H1 (cell line): ENCODE results near the gene CABCOCO1. TPM values are rescaled to one million over a fixed set of nuclear protein-coding genes. Genes with fewer than 3 reads are reported as not detected.

Source experiments
- CTCF ChIA-PET: fragments of 300-600 bp; sonication (Branson Sonifier 250); formaldehyde crosslinking; loops from one replicate; lab custom pipeline; 2021; ENCODE audit not compliant: partially characterized antibody; lab: Charles Lee
- POLR2A ChIA-PET: fragments of 300-600 bp; sonication (Branson Sonifier 250); formaldehyde crosslinking; loops from one replicate; lab custom pipeline; 2021; ENCODE audit warnings: inconsistent platforms; ENCODE audit not compliant: partially characterized antibody; lab: Charles Lee
- DNase-seq, 2 experiments: peaks; one replicate each; pipeline versions ENCODE4 v3.0.0 to v3.0.0-alpha.2; 2010 to 2022; ENCODE audit warnings: low spot score in 2 of 2, low read depth in 1 of 2, mixed read lengths in 1 of 2
- FAIRE-seq: peaks from 2 replicates; lab custom pipeline; 2011; peaks lifted over from hg19 to GRCh38; lab: Jason Lieb, UNC
- H2AFZ ChIP-seq: 2 replicates; pipeline ENCODE4 v1.8.1; 2012; ENCODE audit warnings: low read length, inconsistent platforms
- H2AK5ac ChIP-seq: 2 replicates; pipeline ENCODE4 v1.6.1; 2013; ENCODE audit warnings: low read depth, low read length
- H2BK120ac ChIP-seq: replicated peaks from 2 replicates; pipeline ENCODE3; 2013; ENCODE audit warnings: low read depth, low read length, inconsistent platforms
- H2BK12ac ChIP-seq: 2 replicates; pipeline ENCODE4 v1.6.1; 2013; ENCODE audit warnings: low read depth, low read length
- H2BK15ac ChIP-seq: 2 replicates; pipeline ENCODE4 v1.6.1; 2013; ENCODE audit warnings: low read length
- H2BK20ac ChIP-seq: 2 replicates; pipeline ENCODE4 v1.6.1; 2013; ENCODE audit warnings: low read length
- H2BK5ac ChIP-seq: 2 replicates; pipeline ENCODE4 v1.6.1; 2013; ENCODE audit warnings: low read depth, low read length
- H3K14ac ChIP-seq: 2 replicates; pipeline ENCODE4 v1.6.1; 2013; ENCODE audit warnings: inconsistent platforms; ENCODE audit not compliant: insufficient read length
- H3K18ac ChIP-seq: 2 replicates; pipeline ENCODE4 v1.6.1; 2013; ENCODE audit warnings: low read length; ENCODE audit errors: extremely low read depth
- H3K23ac ChIP-seq: 2 replicates; pipeline ENCODE4 v1.6.1; 2013; ENCODE audit warnings: inconsistent platforms; ENCODE audit not compliant: insufficient read length
- H3K23me2 ChIP-seq: 2 replicates; pipeline ENCODE4 v1.6.1; 2013; ENCODE audit warnings: low read depth, low read length
- H3K27ac ChIP-seq: 2 replicates; pipeline ENCODE4 v1.6.1; 2011; ENCODE audit warnings: low read depth, low read length, inconsistent platforms
- H3K27me3 ChIP-seq, 4 experiments: replicated peaks in 1 of 4; 1 replicate in 1 of 4; 2 replicates in 3 of 4; pipeline versions ENCODE4 v1.6.1 to v1.8.1; 2011 to 2013; ENCODE audit warnings: low read length in 3 of 4, mild to moderate bottlenecking in 3 of 4, inconsistent platforms in 2 of 4, mixed read lengths in 2 of 4, moderate library complexity in 1 of 4; ENCODE audit not compliant: control insufficient read depth in 3 of 4, insufficient read depth in 3 of 4; ENCODE audit errors: extremely low read depth in 1 of 4
- H3K36me3 ChIP-seq, 4 experiments: 2 replicates each; pipeline versions ENCODE4 v1.6.1 to v1.8.1; 2011 to 2013; ENCODE audit warnings: mild to moderate bottlenecking in 4 of 4, low read length in 3 of 4, moderate library complexity in 2 of 4, control low read depth in 1 of 4, inconsistent platforms in 1 of 4; ENCODE audit not compliant: insufficient read depth in 4 of 4, control insufficient read depth in 2 of 4
- H3K4ac ChIP-seq: replicated peaks from 2 replicates; pipeline ENCODE3; 2013; ENCODE audit warnings: low read length, low read depth, mixed read lengths, inconsistent platforms; ENCODE audit not compliant: insufficient read length
- H3K4me1 ChIP-seq, 4 experiments: replicated peaks in 1 of 4; 1 replicate in 1 of 4; 2 replicates in 3 of 4; pipeline versions ENCODE4 v1.6.1 to v1.8.1; 2011 to 2013; ENCODE audit warnings: low read length in 3 of 4, inconsistent platforms in 2 of 4, mixed read lengths in 1 of 4; ENCODE audit not compliant: insufficient read depth in 4 of 4, control insufficient read depth in 3 of 4
- H3K4me2 ChIP-seq, 2 experiments: 2 replicates each; pipeline versions ENCODE4 v1.6.1 to v1.8.1; 2011 to 2013; ENCODE audit warnings: low read depth in 2 of 2, low read length in 2 of 2, control low read depth in 1 of 2, inconsistent platforms in 1 of 2, mild to moderate bottlenecking in 1 of 2; ENCODE audit not compliant: insufficient read depth in 1 of 2
- H3K4me3 ChIP-seq, 4 experiments: fragments of 200-600, 300-600 bp in 1 of 4; sonication (generic), shearing (Covaris generic), sonication (Bioruptor Twin) in 1 of 4; 2 replicates each; pipeline versions ENCODE4 v1.5.1 to v1.8.1; 2011 to 2016; ENCODE audit warnings: low read length in 4 of 4, low read depth in 3 of 4, control low read depth in 2 of 4, inconsistent platforms in 2 of 4, mild to moderate bottlenecking in 2 of 4, mixed read lengths in 1 of 4, moderate library complexity in 1 of 4; ENCODE audit not compliant: insufficient read depth in 2 of 4; ENCODE audit errors: extremely low read depth in 1 of 4
- H3K56ac ChIP-seq: replicated peaks from 2 replicates; pipeline ENCODE3; 2013; ENCODE audit warnings: low read depth, mild to moderate bottlenecking, mixed read lengths, low read length, inconsistent platforms; ENCODE audit not compliant: insufficient read length
- H3K79me1 ChIP-seq: 2 replicates; pipeline ENCODE4 v1.6.1; 2013; ENCODE audit warnings: low read depth, low read length, control low read depth
- H3K79me2 ChIP-seq, 2 experiments: 2 replicates each; pipeline versions ENCODE4 v1.6.1 to v1.8.1; 2012 to 2013; ENCODE audit warnings: low read length in 2 of 2, mild to moderate bottlenecking in 2 of 2, inconsistent platforms in 1 of 2; ENCODE audit not compliant: insufficient read depth in 2 of 2, control insufficient read depth in 1 of 2
- H3K9ac ChIP-seq, 4 experiments: replicated peaks in 1 of 4; 1 replicate in 1 of 4; 2 replicates in 3 of 4; pipeline versions ENCODE4 v1.6.1 to v1.8.1; 2011 to 2013; ENCODE audit warnings: low read depth in 3 of 4, low read length in 3 of 4, control low read depth in 2 of 4, mild to moderate bottlenecking in 2 of 4, moderate library complexity in 2 of 4, inconsistent platforms in 1 of 4; ENCODE audit errors: extremely low read depth in 1 of 4
- H3K9me3 ChIP-seq, 2 experiments: 2 replicates each; pipeline versions ENCODE4 v1.6.1 to v1.8.1; 2012 to 2013; ENCODE audit warnings: mild to moderate bottlenecking in 2 of 2, moderate library complexity in 2 of 2, control low read depth in 1 of 2, inconsistent platforms in 1 of 2, low read depth in 1 of 2, low read length in 1 of 2, mixed read lengths in 1 of 2; ENCODE audit not compliant: insufficient read depth in 2 of 2
- H4K20me1 ChIP-seq, 2 experiments: replicated peaks in 1 of 2; 2 replicates each; pipeline versions ENCODE3 to v1.8.1; 2011 to 2013; ENCODE audit warnings: inconsistent platforms in 2 of 2, low read length in 2 of 2, mild to moderate bottlenecking in 1 of 2; ENCODE audit not compliant: insufficient read depth in 2 of 2, control insufficient read depth in 1 of 2
- H4K5ac ChIP-seq: 2 replicates; pipeline ENCODE4 v1.6.1; 2013; ENCODE audit warnings: low read length, low read depth, mixed read lengths, inconsistent platforms; ENCODE audit not compliant: insufficient read length
- H4K8ac ChIP-seq: 2 replicates; pipeline ENCODE4 v1.8.0; 2013; ENCODE audit warnings: mild to moderate bottlenecking, moderate library complexity, low read length, inconsistent platforms; ENCODE audit not compliant: insufficient read depth; ENCODE audit errors: extremely low read depth
- H4K91ac ChIP-seq: replicated peaks from 2 replicates; pipeline ENCODE3; 2013; ENCODE audit warnings: low read length, mixed read lengths, inconsistent platforms; ENCODE audit not compliant: insufficient read length
- JUN ChIP-seq: IDR thresholded peaks from 2 replicates; pipeline ENCODE4 v1.6.1; 2011; ENCODE audit warnings: low read depth, mild to moderate bottlenecking, improper control_type of control experiment, low read length
- WGBS, 2 experiments: shearing (Covaris generic) in 1 of 2; methylation state at CpG; one replicate each; pipeline versions ENCODE4 v1.1.6 to v1.1.7; 2013 to 2015; ENCODE audit warnings: low lambda C conversion rate in 2 of 2, mixed read lengths in 2 of 2, inconsistent platforms in 1 of 2, low coverage in 1 of 2, missing lambda C conversion rate in 1 of 2; ENCODE audit not compliant: insufficient replicate concordance in 2 of 2, insufficient coverage in 1 of 2, insufficient read length in 1 of 2; ENCODE audit errors: extremely low coverage in 1 of 2, missing lambda C conversion rate in 1 of 2; 5-methylcytosine and 5-hydroxymethylcytosine counted together
- polyA plus RNA-seq, 7 experiments: library from polyadenylated mRNA; depleted of rRNA in 3 of 7; stranded (reverse) in 5 of 7; unstranded in 2 of 7; fragments of >200 nt in 5 of 7; fragments of 200-250 nt in 2 of 7; gene quantifications; 1 replicate in 5 of 7; 2 replicates in 1 of 7; 4 replicates in 1 of 7; pipeline versions ENCODE4 v1.2.1 to v1.2.3, GENCODE V29; 2011 to 2013; ENCODE audit warnings: missing spikeins in 2 of 7, mixed read lengths in 2 of 7
- total RNA-seq: library from RNA; stranded (reverse); fragmentation: NEBNext Ultra II Directional; extraction: Animal tissue kit (Norgen Biotek cat#: 25700); gene quantifications from 2 replicates; pipeline ENCODE4 v1.2.1, GENCODE V29; 2021
- TF ChIP-seq, protein P1 (sequence below), 3 experiments: IDR thresholded peaks; 1 replicate in 2 of 3; 2 replicates in 1 of 3; pipeline versions ENCODE4 v1.5.1 to v1.6.1; 2011; ENCODE audit warnings: low read length in 3 of 3, mild to moderate bottlenecking in 3 of 3, inconsistent platforms in 2 of 3, low read depth in 1 of 3, moderate library complexity in 1 of 3; ENCODE audit not compliant: insufficient read depth in 1 of 3; ENCODE audit errors: control extremely low read depth in 1 of 3

The CABCOCO1 gene
- total and polyA plus RNA-seq, 2 of the 8 experiments (the other 6 are each of a cell fraction or from before 2014, with no cell fraction given): not detected

GRCh38 chr10:61795551-61795950 is 132.8 kb downstream of the CABCOCO1 start:
- no peaks in the 10 kb centered on the region for H4K20me1 ChIP-seq
- TF ChIP-seq, protein P1, sequence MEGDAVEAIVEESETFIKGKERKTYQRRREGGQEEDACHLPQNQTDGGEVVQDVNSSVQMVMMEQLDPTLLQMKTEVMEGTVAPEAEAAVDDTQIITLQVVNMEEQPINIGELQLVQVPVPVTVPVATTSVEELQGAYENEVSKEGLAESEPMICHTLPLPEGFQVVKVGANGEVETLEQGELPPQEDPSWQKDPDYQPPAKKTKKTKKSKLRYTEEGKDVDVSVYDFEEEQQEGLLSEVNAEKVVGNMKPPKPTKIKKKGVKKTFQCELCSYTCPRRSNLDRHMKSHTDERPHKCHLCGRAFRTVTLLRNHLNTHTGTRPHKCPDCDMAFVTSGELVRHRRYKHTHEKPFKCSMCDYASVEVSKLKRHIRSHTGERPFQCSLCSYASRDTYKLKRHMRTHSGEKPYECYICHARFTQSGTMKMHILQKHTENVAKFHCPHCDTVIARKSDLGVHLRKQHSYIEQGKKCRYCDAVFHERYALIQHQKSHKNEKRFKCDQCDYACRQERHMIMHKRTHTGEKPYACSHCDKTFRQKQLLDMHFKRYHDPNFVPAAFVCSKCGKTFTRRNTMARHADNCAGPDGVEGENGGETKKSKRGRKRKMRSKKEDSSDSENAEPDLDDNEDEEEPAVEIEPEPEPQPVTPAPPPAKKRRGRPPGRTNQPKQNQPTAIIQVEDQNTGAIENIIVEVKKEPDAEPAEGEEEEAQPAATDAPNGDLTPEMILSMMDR (IDR thresholded peaks at IDR 0.05; ENCODE audit: control extremely low read depth in 1 of 3, insufficient read depth in 1 of 3, low read depth in 1 of 3, low read length in 3 of 3): peak in 2 of 3 experiments; percentile 5 to 36; a peak in 2 of 4 replicates
- no peak for TF ChIP-seq JUN
- H3K4me1 ChIP-seq: no peaks in the 10 kb centered on the region; a peak in 1 of 7 replicates
- no peaks in the 10 kb centered on the region for H3K36me3 ChIP-seq
- no peak overlapping the region for H2AK5ac ChIP-seq
- FAIRE-seq (no peak), DNase-seq (no peak)
- no peaks in the 10 kb centered on the region for H3K79me1 ChIP-seq
- no peak overlapping the region for H4K5ac ChIP-seq
- whole genome bisulfite sequencing, 2 experiments: 67% methylated on average over 3 of the region's 3 CpGs; no CpG with 5 or more reads in 1 of the 2 experiments
- no peaks in the 10 kb centered on the region for H3K79me2 ChIP-seq
- H3K56ac ChIP-seq: no peak overlapping the region
- H3K4me3 ChIP-seq: no peak overlapping the region
- H2BK5ac ChIP-seq: no peak overlapping the region
- no peak overlapping the region for H3K14ac ChIP-seq
- no peak overlapping the region for H2BK12ac ChIP-seq
- H3K4me2 ChIP-seq: no peak overlapping the region
- H3K9me3 ChIP-seq: no peaks in the 10 kb centered on the region
- no peak overlapping the region for H2AFZ ChIP-seq
- CTCF ChIA-PET: interaction anchor here (1.1 kb wide), 2 partner anchors 15 to 23 kb away, joined by 3 to 4 read pairs; no protein-coding TSS in a partner anchor
- no peak overlapping the region for H3K23ac ChIP-seq
- no peak overlapping the region for H2BK15ac ChIP-seq
- no peak overlapping the region for H4K91ac ChIP-seq
- no peak overlapping the region for H3K4ac ChIP-seq
- H3K9ac ChIP-seq: no peak overlapping the region
- H2BK20ac ChIP-seq: no peak overlapping the region
- H2BK120ac ChIP-seq: no peak overlapping the region
- H3K27ac ChIP-seq: no peak overlapping the region
- POLR2A ChIA-PET: no interaction called here
- no peak overlapping the region for H3K18ac ChIP-seq
- H4K8ac ChIP-seq: no peak overlapping the region
- no peaks in the 10 kb centered on the region for H3K23me2 ChIP-seq
- H3K27me3 ChIP-seq: peaks cover 0 to under 1% (median 0%) of the 10 kb centered on the region in 4 experiments; a peak in 1 of 7 replicates
